ENCODE data around the gene RNU2-63P.

- TF ChIP-seq CTCF (IDR thresholded peaks at IDR 0.05) (no peak), POLR2A (IDR thresholded peaks at IDR 0.05) (no peak)
These were observed 41.1 kb upstream of the RNU2-63P start for GRCh38 chr2:88057437-88057844.

All from testis (tissue), 2 donors.